Tibial nerve (tissue), 3 donors: ENCODE measurements around the gene CD82.

ENCODE experiments used
- POLR2A ChIP-seq, 2 donors: fragments of 450-650 bp; IDR thresholded peaks; one replicate each; pipeline ENCODE4 v1.6.1; 2017; ENCODE audit warnings: antibody characterized with exemption in 2 of 2, mild to moderate bottlenecking in 2 of 2, moderate library complexity in 2 of 2
- TF ChIP-seq, protein P1 (sequence below), 5 experiments: fragments of 200-600 bp in 3 of 5; fragments of 450-650 bp in 2 of 5; sonication (generic) in 3 of 5; IDR thresholded peaks; one replicate each; pipeline ENCODE4 v1.5.1; 2016 to 2019; ENCODE audit warnings: antibody characterized with exemption in 5 of 5, mild to moderate bottlenecking in 3 of 5, moderate library complexity in 2 of 5

DNA sequence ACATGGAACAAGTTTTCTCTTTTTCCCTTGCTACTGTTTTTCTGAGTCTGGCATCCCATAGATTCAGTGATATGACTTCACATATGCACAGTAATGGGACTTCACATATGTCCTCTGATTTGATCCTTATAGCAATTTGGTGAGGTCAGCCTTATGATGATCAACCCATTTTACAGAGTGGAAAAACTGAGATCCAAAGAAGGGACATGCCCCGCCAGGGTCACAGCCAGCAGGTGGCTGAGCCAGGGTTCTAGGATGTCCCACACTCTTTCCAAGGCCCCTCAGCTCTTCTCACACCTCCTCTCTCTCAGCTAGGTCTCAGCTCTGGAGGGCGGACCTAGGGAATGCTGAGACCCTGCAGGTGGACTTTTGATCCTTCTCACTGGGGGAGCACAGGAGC lies 44.3 kb upstream of the CD82 start:
- no peak for TF ChIP-seq POLR2A (IDR thresholded peaks at IDR 0.05)
- TF ChIP-seq, protein P1, sequence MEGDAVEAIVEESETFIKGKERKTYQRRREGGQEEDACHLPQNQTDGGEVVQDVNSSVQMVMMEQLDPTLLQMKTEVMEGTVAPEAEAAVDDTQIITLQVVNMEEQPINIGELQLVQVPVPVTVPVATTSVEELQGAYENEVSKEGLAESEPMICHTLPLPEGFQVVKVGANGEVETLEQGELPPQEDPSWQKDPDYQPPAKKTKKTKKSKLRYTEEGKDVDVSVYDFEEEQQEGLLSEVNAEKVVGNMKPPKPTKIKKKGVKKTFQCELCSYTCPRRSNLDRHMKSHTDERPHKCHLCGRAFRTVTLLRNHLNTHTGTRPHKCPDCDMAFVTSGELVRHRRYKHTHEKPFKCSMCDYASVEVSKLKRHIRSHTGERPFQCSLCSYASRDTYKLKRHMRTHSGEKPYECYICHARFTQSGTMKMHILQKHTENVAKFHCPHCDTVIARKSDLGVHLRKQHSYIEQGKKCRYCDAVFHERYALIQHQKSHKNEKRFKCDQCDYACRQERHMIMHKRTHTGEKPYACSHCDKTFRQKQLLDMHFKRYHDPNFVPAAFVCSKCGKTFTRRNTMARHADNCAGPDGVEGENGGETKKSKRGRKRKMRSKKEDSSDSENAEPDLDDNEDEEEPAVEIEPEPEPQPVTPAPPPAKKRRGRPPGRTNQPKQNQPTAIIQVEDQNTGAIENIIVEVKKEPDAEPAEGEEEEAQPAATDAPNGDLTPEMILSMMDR (IDR thresholded peaks at IDR 0.05): no peak
